ENCODE results near the gene SLC6A19.
"Not testable (repeated sequence)": the region's sequence is repeated elsewhere in the genome, so short reads cannot be mapped to it uniquely, and the experiment has no call there.

- TF ChIP-seq POLR2A (IDR thresholded peaks at IDR 0.05); CTCF (IDR thresholded peaks at IDR 0.05 in 8 of 11, conservative IDR thresholded peaks at IDR 0.05 in 3 of 11); POLR2AphosphoS5 (IDR thresholded peaks at IDR 0.05): not testable (repeated sequence)
These were observed 43.9 kb upstream of the SLC6A19 start for GRCh38 chr5:1157461-1157986.
